ENCODE results near the gene CPT2.

CPT2 gene

DNA sequence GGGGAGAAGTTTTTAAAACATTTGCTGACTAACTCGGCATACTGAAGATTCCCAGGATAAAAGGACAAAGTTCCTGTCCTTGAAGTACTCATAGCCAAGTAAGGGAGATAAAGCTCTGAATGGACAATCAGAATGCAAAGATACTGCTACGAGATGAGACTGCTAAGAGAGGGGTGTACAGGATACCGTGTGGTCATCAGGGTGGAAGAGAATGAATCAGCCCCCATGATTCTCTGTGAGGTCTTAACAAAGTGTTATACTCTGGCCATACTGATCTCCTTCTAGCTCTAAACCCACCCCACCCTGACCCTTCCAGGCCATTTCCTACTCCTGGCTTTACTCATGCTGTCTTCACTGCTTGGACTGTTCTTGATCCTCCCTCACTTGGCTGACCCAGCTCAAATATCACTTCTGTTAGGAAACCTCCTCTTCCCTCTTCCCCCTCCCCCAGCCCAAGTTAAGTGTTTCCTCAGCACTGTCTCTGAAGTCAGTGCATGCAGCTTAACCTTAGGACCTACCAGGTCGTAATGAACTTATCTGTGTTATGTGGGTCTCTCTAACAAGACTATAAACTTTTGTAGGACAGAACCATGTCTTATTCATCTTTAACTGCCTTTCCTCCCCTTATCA is 57.5 kb downstream of the CPT2 start:
- Mint-ChIP-seq H3K27ac (no peak overlapping the region), H3K9me3 (no peaks in the 10 kb centered on the region), H3K4me3 (no peak overlapping the region), H3K4me1 (no peaks in the 10 kb centered on the region), H3K36me3 (peaks cover 45% of the 10 kb centered on the region), H3K27me3 (no peaks in the 10 kb centered on the region)
- CTCF ChIA-PET = interaction anchor here (0.6 to 0.9 kb wide), 2 partner anchors 14 to 219 kb away, joined by 3 read pairs; no protein-coding TSS in a partner anchor
- no peak for DNase-seq

GRCh38 chr1:53255031-53255430 is 58.4 kb downstream of the CPT2 start:
- CTCF ChIA-PET = interaction anchor here (0.7 kb wide), 1 partner anchor 8 kb away, joined by 3 read pairs; no protein-coding TSS in a partner anchor
- Mint-ChIP-seq H3K9me3 (no peaks in the 10 kb centered on the region), H3K27ac (no peak overlapping the region), H3K27me3 (no peaks in the 10 kb centered on the region), H3K4me1 (no peaks in the 10 kb centered on the region), H3K4me3 (no peak overlapping the region), H3K36me3 (peaks cover 45% of the 10 kb centered on the region)
- DNase-seq = no peak

DNA sequence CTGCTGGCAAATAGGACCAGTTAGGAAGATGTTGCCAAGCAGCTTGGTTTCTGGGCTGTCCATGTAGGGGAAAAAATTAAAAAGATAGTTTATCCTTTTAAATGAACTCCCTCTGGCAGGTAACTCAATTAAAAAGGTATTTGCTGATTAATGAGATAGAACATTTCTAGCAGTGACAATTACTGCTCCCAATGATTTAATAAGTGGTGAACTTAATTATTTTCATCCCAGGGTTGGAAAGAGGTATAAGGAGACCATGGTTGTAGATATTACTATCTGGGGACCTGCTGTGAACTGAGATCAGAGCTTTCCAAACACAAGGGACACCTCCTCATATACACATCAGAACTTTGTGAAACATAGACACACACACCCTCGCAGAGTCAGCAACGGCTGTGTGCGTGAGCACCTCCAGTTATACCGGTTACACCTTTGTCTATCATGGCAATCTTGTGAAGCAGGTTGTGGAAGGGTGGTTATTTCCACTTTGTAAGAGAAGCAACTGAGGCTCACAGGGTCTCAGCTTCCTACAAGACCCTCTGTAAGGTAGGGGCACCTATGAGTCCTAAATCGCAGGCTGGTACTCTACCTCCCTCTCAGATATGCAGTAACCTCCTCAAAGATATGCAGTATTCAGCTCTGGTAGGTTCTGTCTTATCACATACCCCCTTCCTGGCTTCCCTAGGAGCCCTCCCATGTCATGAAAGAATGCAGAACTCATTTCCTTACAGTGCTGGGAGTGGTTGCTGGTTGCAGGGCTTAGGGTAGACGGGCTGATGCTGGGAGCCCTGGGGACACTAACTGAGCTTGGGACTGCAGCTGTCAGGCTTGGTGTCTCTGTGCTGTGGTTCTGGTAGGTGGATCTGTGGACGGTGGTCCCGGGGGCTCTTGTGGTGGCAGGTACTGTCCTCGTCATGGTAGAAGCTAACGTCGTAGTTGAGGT is 60.2 kb downstream of the CPT2 start:
- H3K9me3 Mint-ChIP-seq = no peaks in the 10 kb centered on the region
- H3K4me1 Mint-ChIP-seq = no peaks in the 10 kb centered on the region
- CTCF ChIA-PET = interaction anchor here (1.1 to 1.8 kb wide), 3 partner anchors 11 to 137 kb away, joined by 3 to 5 read pairs (median 3); no protein-coding TSS in a partner anchor
- no peaks in the 10 kb centered on the region for H3K27me3 Mint-ChIP-seq
- no peak for DNase-seq
- H3K4me3 Mint-ChIP-seq = no peak overlapping the region
- H3K36me3 Mint-ChIP-seq = peaks cover 45% of the 10 kb centered on the region
- no peak overlapping the region for H3K27ac Mint-ChIP-seq

DNA sequence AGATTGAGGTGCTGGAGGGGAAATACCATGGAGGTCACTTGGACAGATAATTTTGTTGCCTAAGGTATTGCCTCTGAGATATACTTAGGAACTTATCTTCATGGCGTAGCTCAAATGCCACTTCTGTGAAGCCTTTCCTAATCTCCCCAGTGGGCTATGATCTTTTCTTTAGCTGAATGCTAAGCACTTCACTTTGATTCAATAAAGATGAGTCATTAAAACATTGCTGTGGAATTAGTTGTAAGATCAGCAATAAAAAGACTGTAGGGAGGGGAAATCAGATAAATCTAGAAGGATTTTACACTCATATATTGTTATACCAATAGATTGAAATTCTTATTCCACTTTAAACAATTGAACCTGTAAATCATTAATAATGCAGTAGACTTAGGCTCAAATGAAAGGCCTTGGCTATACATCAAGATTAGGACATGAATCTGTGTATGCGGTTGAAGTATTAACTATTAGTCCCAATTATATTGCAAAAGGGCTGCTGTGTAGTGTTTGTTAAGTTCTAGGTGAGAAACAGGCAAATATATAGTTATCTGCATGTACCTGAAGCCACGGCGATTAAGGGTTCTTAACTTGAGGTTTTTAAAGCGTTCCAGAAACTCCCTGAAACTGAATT is 60.9 kb downstream of the CPT2 start:
- Mint-ChIP-seq H3K4me3 (no peak overlapping the region), H3K9me3 (no peaks in the 10 kb centered on the region), H3K4me1 (no peaks in the 10 kb centered on the region), H3K36me3 (peaks cover 43% of the 10 kb centered on the region), H3K27ac (no peak overlapping the region), H3K27me3 (no peaks in the 10 kb centered on the region)
- CTCF ChIA-PET = interaction anchor here (1.7 to 1.8 kb wide), 2 partner anchors 10 to 136 kb away, joined by 3 to 5 read pairs; no protein-coding TSS in a partner anchor
- DNase-seq = no peak

GRCh38 chr1:53258216-53258615 is 61.6 kb downstream of the CPT2 start:
- DNase-seq = no peak
- no peak overlapping the region for H3K27ac Mint-ChIP-seq
- no peaks in the 10 kb centered on the region for H3K9me3 Mint-ChIP-seq
- no peak overlapping the region for H3K4me3 Mint-ChIP-seq
- CTCF ChIA-PET = interaction anchor here (0.6 to 1.8 kb wide), 3 partner anchors 9 to 872 kb away, joined by 3 to 5 read pairs (median 3); no protein-coding TSS in a partner anchor
- H3K36me3 Mint-ChIP-seq = peaks cover 48% of the 10 kb centered on the region
- H3K27me3 Mint-ChIP-seq = no peaks in the 10 kb centered on the region
- H3K4me1 Mint-ChIP-seq = no peaks in the 10 kb centered on the region

DNA sequence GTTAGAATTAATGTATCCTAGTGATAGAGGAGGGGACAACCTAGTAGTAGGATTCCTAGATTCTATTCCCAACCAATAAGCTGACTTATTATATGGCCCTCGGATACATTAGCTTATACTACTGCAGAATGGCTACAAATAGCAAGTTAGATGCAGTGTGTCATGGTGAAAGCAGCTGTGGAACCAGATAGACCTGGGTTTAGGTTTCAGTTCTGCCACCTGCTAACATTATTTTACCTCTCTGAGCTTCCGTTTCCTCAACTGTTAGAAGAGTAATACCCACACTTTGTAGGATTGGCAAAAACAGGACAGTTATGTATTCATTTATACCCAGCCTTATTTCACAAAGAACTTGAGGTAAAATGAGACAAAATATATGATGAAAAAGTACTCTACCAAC is 63.3 kb downstream of the CPT2 start:
- H3K9me3 Mint-ChIP-seq = no peaks in the 10 kb centered on the region
- no peak for DNase-seq
- no peak overlapping the region for H3K4me3 Mint-ChIP-seq
- no peaks in the 10 kb centered on the region for H3K4me1 Mint-ChIP-seq
- CTCF ChIA-PET = no interaction called here
- H3K27me3 Mint-ChIP-seq = no peaks in the 10 kb centered on the region
- peaks cover 54% of the 10 kb centered on the region for H3K36me3 Mint-ChIP-seq
- H3K27ac Mint-ChIP-seq = peak overlapping the region; percentile 51

GRCh38 chr1:53260631-53261247 is 64.1 kb downstream of the CPT2 start:
- CTCF ChIA-PET = interaction anchor here (1.1 kb wide), 1 partner anchor 18 kb away, joined by 4 read pairs; no protein-coding TSS in a partner anchor
- Mint-ChIP-seq H3K4me3 (no peak overlapping the region), H3K27ac (no peak overlapping the region), H3K9me3 (no peaks in the 10 kb centered on the region), H3K27me3 (no peaks in the 10 kb centered on the region), H3K4me1 (no peaks in the 10 kb centered on the region), H3K36me3 (peaks cover 58% of the 10 kb centered on the region)
- no peak for DNase-seq

GRCh38 chr1:53262000-53262399 is 65.4 kb downstream of the CPT2 start:
- H3K36me3 Mint-ChIP-seq = peaks cover 57% of the 10 kb centered on the region
- H3K4me1 Mint-ChIP-seq = no peaks in the 10 kb centered on the region
- H3K4me3 Mint-ChIP-seq = no peak overlapping the region
- H3K9me3 Mint-ChIP-seq = no peaks in the 10 kb centered on the region
- H3K27ac Mint-ChIP-seq = no peak overlapping the region
- no peak for DNase-seq
- H3K27me3 Mint-ChIP-seq = no peaks in the 10 kb centered on the region
- CTCF ChIA-PET = interaction anchor here (1.1 to 1.8 kb wide), 3 partner anchors 16 to 132 kb away, joined by 4 read pairs; no protein-coding TSS in a partner anchor

Data from activated naive CD4-positive, alpha-beta T cell treated with anti-CD3 and anti-CD28 coated beads, Interleukin-2, amount 10 ng/mL, durations not matched to agents 7 days and 5 days (primary cell).